Measurements from ENCODE around the gene NLRX1.
"Not testable (repeated sequence)": the region's sequence is repeated elsewhere in the genome, so short reads cannot be mapped to it uniquely, and the experiment has no call there.

The NLRX1 gene

GRCh38 chr11:119168471-119169281 is at the start of gene NLRX1:
TSS of gene NLRX1 (plus strand) at chr11:119168725. CDS start at chr11:119171404, 2,679 bp downstream.
- no peaks in the 10 kb centered on the region for H3K36me3 Mint-ChIP-seq
- H3K9me3 Mint-ChIP-seq: no peaks in the 10 kb centered on the region
- peak within 1 kb of the TSS; percentile 77 for H3K27ac Mint-ChIP-seq
- peak within 1 kb of the TSS; percentile 91 for H3K4me3 Mint-ChIP-seq
- no peaks in the 10 kb centered on the region for H3K27me3 Mint-ChIP-seq
- peaks cover 11% of the 10 kb centered on the region for H3K4me1 Mint-ChIP-seq

GRCh38 chr11:119118946-119119345 is 49.6 kb upstream of the NLRX1 start:
- Mint-ChIP-seq H3K27me3 (no peaks in the 10 kb centered on the region), H3K4me3 (no peak overlapping the region), H3K9me3 (no peaks in the 10 kb centered on the region), H3K4me1 (peaks cover 63% of the 10 kb centered on the region), H3K27ac (no peak overlapping the region), H3K36me3 (peaks cover 11% of the 10 kb centered on the region)

GRCh38 chr11:119120639-119121007 is 47.9 kb upstream of the NLRX1 start:
- no peaks in the 10 kb centered on the region for H3K27me3 Mint-ChIP-seq
- peak overlapping the region; percentile 91 for H3K27ac Mint-ChIP-seq
- H3K36me3 Mint-ChIP-seq: peaks cover 7% of the 10 kb centered on the region
- peak overlapping the region; percentile 97 for H3K4me3 Mint-ChIP-seq
- peaks cover 59% of the 10 kb centered on the region for H3K4me1 Mint-ChIP-seq
- no peaks in the 10 kb centered on the region for H3K9me3 Mint-ChIP-seq

GRCh38 chr11:119121008-119121810 is 47.3 kb upstream of the NLRX1 start, which contains the start of gene HINFP:
TSS of gene HINFP (plus strand) at chr11:119121580. CDS start at chr11:119126945, 5,365 bp downstream.
- peak within 1 kb of the TSS; percentile 91 for H3K27ac Mint-ChIP-seq
- no peaks in the 10 kb centered on the region for H3K9me3 Mint-ChIP-seq
- H3K4me3 Mint-ChIP-seq: peak within 1 kb of the TSS; percentile 97
- H3K36me3 Mint-ChIP-seq: peaks cover 5% of the 10 kb centered on the region
- H3K4me1 Mint-ChIP-seq: peaks cover 53% of the 10 kb centered on the region
- no peaks in the 10 kb centered on the region for H3K27me3 Mint-ChIP-seq

GRCh38 chr11:119121811-119122124 is 46.8 kb upstream of the NLRX1 start:
- Mint-ChIP-seq H3K27ac (peak overlapping the region; percentile 91), H3K4me3 (peak overlapping the region; percentile 97), H3K9me3 (no peaks in the 10 kb centered on the region), H3K4me1 (peaks cover 51% of the 10 kb centered on the region), H3K36me3 (peaks cover 5% of the 10 kb centered on the region), H3K27me3 (no peaks in the 10 kb centered on the region)

- no peak overlapping the region for H3K27ac Mint-ChIP-seq
- no peaks in the 10 kb centered on the region for H3K9me3 Mint-ChIP-seq
- H3K4me1 Mint-ChIP-seq: peaks cover 46% of the 10 kb centered on the region
- no peak overlapping the region for H3K4me3 Mint-ChIP-seq
- no peaks in the 10 kb centered on the region for H3K27me3 Mint-ChIP-seq
- H3K36me3 Mint-ChIP-seq: peaks cover 7% of the 10 kb centered on the region
Observed at GRCh38 chr11:119125821-119126220, 42.7 kb upstream of the NLRX1 start.

- Mint-ChIP-seq H3K36me3 (peaks cover 14% of the 10 kb centered on the region), H3K27me3 (no peaks in the 10 kb centered on the region), H3K4me3 (peak overlapping the region; percentile 11), H3K9me3 (no peaks in the 10 kb centered on the region), H3K27ac (peak overlapping the region; percentile 71), H3K4me1 (peaks cover 40% of the 10 kb centered on the region)
Observed at GRCh38 chr11:119126675-119127268, 41.8 kb upstream of the NLRX1 start.

GRCh38 chr11:119130662-119131061 is 37.9 kb upstream of the NLRX1 start:
- Mint-ChIP-seq H3K9me3 (no peaks in the 10 kb centered on the region), H3K4me3 (no peak overlapping the region), H3K27ac (no peak overlapping the region), H3K27me3 (no peaks in the 10 kb centered on the region), H3K36me3 (peaks cover 19% of the 10 kb centered on the region), H3K4me1 (peaks cover 13% of the 10 kb centered on the region)

GRCh38 chr11:119134389-119134978 is 34.0 kb upstream of the NLRX1 start:
- Mint-ChIP-seq H3K36me3 (peaks cover 18% of the 10 kb centered on the region), H3K9me3 (no peaks in the 10 kb centered on the region), H3K27me3 (no peaks in the 10 kb centered on the region), H3K4me3 (no peak overlapping the region), H3K4me1 (no peaks in the 10 kb centered on the region), H3K27ac (no peak overlapping the region)

- not testable (repeated sequence) for H3K4me3 Mint-ChIP-seq, H3K4me1 Mint-ChIP-seq, H3K27ac Mint-ChIP-seq, H3K36me3 Mint-ChIP-seq, H3K27me3 Mint-ChIP-seq, H3K9me3 Mint-ChIP-seq
Observed at GRCh38 chr11:119139276-119139675, 29.2 kb upstream of the NLRX1 start.

- Mint-ChIP-seq H3K4me3 (no peak overlapping the region), H3K27me3 (peaks cover 16% of the 10 kb centered on the region), H3K27ac (no peak overlapping the region)
Observed at GRCh38 chr11:119144825-119145486, 23.6 kb upstream of the NLRX1 start.

GRCh38 chr11:119145551-119145950 is 23.0 kb upstream of the NLRX1 start:
- Mint-ChIP-seq H3K27me3 (peaks cover 16% of the 10 kb centered on the region), H3K36me3 (no peaks in the 10 kb centered on the region), H3K4me3 (no peak overlapping the region), H3K27ac (no peak overlapping the region), H3K4me1 (peaks cover 14% of the 10 kb centered on the region), H3K9me3 (no peaks in the 10 kb centered on the region)

More at GRCh38 chr11:119144825-119145486, 23.6 kb upstream of the NLRX1 start:
- Mint-ChIP-seq H3K36me3 (no peaks in the 10 kb centered on the region), H3K4me1 (peaks cover 14% of the 10 kb centered on the region), H3K9me3 (no peaks in the 10 kb centered on the region)

- Mint-ChIP-seq H3K4me3 (peak overlapping the region; percentile 77), H3K36me3 (no peaks in the 10 kb centered on the region), H3K27ac (no peak overlapping the region), H3K27me3 (peaks cover 16% of the 10 kb centered on the region), H3K4me1 (peaks cover 14% of the 10 kb centered on the region), H3K9me3 (no peaks in the 10 kb centered on the region)
Observed at GRCh38 chr11:119147604-119148333, 20.8 kb upstream of the NLRX1 start.

GRCh38 chr11:119148720-119149017 is 19.9 kb upstream of the NLRX1 start:
- Mint-ChIP-seq H3K27ac (no peak overlapping the region), H3K4me1 (peaks cover 14% of the 10 kb centered on the region), H3K27me3 (peaks cover 13% of the 10 kb centered on the region), H3K4me3 (peak overlapping the region; percentile 77), H3K36me3 (no peaks in the 10 kb centered on the region), H3K9me3 (no peaks in the 10 kb centered on the region)
